Measurements from ENCODE around the gene PCDHA12.
"Not testable (repeated sequence)": the region's sequence is repeated elsewhere in the genome, so short reads cannot be mapped to it uniquely, and the experiment has no call there.

The PCDHA12 gene

GRCh38 chr5:140862441-140863295 is 12.4 kb upstream of the PCDHA12 start:
- no peak for DNase-seq (ENCODE audit: low spot score)

DNA sequence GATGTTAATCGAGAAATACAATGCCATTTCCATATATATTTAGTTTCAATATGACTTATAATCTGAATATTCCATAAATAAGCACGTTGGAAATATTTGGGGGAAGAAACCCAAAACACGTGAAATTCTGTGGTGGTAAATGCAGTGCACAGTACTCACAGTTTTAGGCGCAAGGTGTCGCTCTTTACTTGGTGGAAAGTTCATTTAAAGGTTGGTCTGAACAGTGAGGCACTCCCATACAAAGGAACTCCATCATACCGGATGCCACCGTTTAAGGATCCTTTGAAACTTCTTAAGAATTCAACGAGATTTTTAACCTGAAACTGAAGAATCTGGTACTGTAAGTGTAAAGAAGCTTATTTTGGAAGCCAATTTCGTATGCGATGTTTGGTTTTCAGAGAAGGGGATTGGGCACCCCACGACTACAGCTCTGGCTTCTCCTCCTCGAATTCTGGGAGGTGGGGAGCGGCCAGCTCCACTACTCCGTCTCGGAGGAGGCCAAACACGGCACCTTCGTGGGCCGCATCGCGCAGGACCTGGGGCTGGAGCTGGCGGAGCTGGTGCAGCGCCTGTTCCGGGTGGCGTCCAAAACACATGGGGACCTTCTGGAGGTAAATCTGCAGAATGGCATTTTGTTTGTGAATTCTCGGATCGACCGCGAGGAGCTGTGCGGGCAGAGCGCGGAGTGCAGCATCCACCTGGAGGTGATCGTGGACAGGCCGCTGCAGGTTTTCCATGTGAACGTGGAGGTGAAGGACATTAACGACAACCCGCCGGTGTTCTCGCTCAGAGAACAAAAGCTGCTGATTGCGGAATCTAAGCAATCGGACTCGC is 6.2 kb upstream of the PCDHA12 start, which contains the start of gene PCDHA11:
Gene PCDHA11 (plus strand): TSS at position 237 of the 834 bp plus-strand sequence. CDS start 147 bp downstream, at position 384.
- DNase-seq (ENCODE audit: low spot score): no peak

- no peak for DNase-seq (ENCODE audit: low spot score)
Measured at GRCh38 chr5:140869555-140869886, 5.6 kb upstream of the PCDHA12 start.

DNA sequence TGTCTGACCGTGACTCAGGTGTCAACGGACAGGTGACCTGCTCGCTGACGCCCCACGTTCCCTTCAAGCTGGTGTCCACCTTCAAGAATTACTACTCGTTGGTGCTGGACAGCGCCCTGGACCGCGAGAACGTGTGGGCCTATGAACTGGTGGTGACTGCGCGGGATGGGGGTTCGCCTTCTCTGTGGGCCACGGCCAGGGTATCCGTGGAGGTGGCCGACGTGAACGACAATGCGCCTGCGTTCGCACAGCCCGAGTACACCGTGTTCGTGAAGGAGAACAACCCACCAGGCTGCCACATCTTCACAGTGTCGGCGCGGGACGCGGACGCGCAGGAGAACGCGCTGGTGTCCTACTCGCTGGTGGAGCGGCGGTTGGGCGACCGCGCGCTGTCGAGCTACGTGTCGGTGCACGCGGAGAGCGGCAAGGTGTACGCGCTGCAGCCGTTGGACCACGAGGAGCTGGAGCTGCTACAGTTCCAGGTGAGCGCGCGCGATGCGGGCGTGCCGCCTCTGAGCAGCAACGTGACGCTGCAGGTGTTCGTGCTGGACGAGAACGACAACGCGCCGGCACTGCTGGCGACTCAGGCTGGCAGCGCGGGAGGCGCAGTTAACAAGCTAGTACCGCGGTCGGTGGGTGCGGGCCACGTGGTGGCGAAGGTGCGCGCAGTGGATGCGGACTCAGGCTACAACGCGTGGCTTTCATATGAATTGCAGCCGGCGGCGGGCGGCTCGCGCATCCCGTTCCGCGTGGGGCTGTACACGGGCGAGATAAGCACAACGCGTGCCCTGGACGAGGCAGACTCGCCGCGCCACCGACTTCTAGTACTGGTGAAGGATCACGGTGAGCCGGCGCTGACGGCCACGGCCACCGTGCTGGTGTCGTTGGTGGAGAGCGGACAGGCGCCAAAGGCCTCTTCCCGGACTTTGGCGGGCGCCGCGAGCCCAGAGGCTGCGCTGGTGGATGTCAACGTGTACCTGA is 4.6 kb upstream of the PCDHA12 start:
- no peak for DNase-seq (ENCODE audit: low spot score)

DNA sequence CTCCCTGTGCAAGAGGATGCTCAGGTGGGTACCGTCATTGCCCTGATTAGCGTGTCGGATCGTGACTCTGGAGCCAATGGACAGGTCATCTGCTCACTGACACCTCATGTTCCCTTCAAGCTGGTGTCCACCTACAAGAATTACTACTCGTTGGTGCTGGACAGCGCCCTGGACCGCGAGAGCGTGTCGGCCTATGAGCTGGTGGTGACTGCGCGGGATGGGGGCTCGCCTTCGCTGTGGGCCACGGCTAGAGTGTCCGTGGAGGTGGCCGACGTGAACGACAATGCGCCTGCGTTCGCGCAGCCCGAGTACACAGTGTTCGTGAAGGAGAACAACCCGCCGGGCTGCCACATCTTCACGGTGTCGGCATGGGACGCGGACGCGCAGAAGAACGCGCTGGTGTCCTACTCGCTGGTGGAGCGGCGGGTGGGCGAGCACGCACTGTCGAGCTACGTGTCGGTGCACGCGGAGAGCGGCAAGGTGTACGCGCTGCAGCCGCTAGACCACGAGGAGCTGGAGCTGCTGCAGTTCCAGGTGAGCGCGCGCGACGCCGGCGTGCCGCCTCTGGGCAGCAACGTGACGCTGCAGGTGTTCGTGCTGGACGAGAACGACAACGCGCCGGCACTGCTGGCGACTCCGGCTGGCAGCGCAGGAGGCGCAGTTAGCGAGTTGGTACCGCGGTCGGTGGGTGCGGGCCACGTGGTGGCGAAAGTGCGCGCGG is 1.6 kb downstream of the PCDHA12 start:
- DNase-seq (ENCODE audit: low spot score): not testable (repeated sequence)

- DNase-seq (ENCODE audit: low spot score): no peak
Measured at GRCh38 chr5:140877262-140877581, 2.1 kb downstream of the PCDHA12 start.

GRCh38 chr5:140881889-140882590 is 6.9 kb downstream of the PCDHA12 start, which contains the start of gene PCDHA13:
Gene PCDHA13, plus strand, starts transcription at chr5:140882124. Its CDS starts 145 bp downstream, at chr5:140882269.
- DNase-seq (ENCODE audit: low spot score): no peak

GRCh38 chr5:140882591-140882899 is 7.4 kb downstream of the PCDHA12 start:
- DNase-seq (ENCODE audit: low spot score): no peak

GRCh38 chr5:140883373-140883772 is 8.3 kb downstream of the PCDHA12 start:
- DNase-seq (ENCODE audit: low spot score): no peak

- DNase-seq (ENCODE audit: low spot score): no peak
Measured at GRCh38 chr5:140883927-140884697, 9.0 kb downstream of the PCDHA12 start.

GRCh38 chr5:140916325-140916724 is 41.2 kb downstream of the PCDHA12 start:
- no peak for DNase-seq (ENCODE audit: low spot score)

- DNase-seq (ENCODE audit: low spot score): no peak
Measured at GRCh38 chr5:140923601-140924000, 48.5 kb downstream of the PCDHA12 start.

GRCh38 chr5:140925806-140926442 is 50.8 kb downstream of the PCDHA12 start, which contains the start of gene PCDHAC1:
Gene PCDHAC1, plus strand, starts transcription at chr5:140926299. Its CDS starts 594 bp downstream, at chr5:140926893.
- DNase-seq (ENCODE audit: low spot score): peak; percentile 10

GRCh38 chr5:140926443-140927227 is 51.5 kb downstream of the PCDHA12 start:
- peak; percentile 63 for DNase-seq (ENCODE audit: low spot score)

GRCh38 chr5:140927228-140927573 is 52.1 kb downstream of the PCDHA12 start:
- DNase-seq (ENCODE audit: low spot score): peak; percentile 5

Data from GM03348 (cell line).